Fibroblast of mammary gland (primary cell): ENCODE results near the gene PRPF38B.

Source experiments
- DNase-seq: peaks from one replicate; pipeline ENCODE4 v3.0.0-alpha.2; 2010; ENCODE audit warnings: low read depth
- H3K4me3 ChIP-seq: 2 replicates; pipeline ENCODE4 v1.5.1; 2011; ENCODE audit warnings: low read depth, mild to moderate bottlenecking, low read length, moderate library complexity; ENCODE audit not compliant: control insufficient read depth
- CTCF ChIP-seq: conservative IDR thresholded peaks from 2 replicates; pipeline ENCODE4 v1.5.1; 2011; ENCODE audit warnings: low read depth, low read length, inconsistent platforms; ENCODE audit not compliant: control insufficient read depth, insufficient read depth

Gene PRPF38B

GRCh38 chr1:108732398-108732797 lies 40.3 kb downstream of the PRPF38B start:
- peak; percentile 53 for DNase-seq
- no peak for TF ChIP-seq CTCF
- H3K4me3 ChIP-seq: no peak overlapping the region

- TF ChIP-seq CTCF: no peak
- H3K4me3 ChIP-seq: no peak overlapping the region
- DNase-seq: no peak
These were observed 42.2 kb downstream of the PRPF38B start for GRCh38 chr1:108734171-108734865.

GRCh38 chr1:108742253-108742652 lies 50.1 kb downstream of the PRPF38B start:
- TF ChIP-seq CTCF: no peak
- no peak overlapping the region for H3K4me3 ChIP-seq
- no peak for DNase-seq

GRCh38 chr1:108745980-108746381 lies 53.9 kb downstream of the PRPF38B start:
- no peak overlapping the region for H3K4me3 ChIP-seq
- no peak for TF ChIP-seq CTCF
- no peak for DNase-seq

GRCh38 chr1:108746382-108747170 lies 54.5 kb downstream of the PRPF38B start, which contains the start of gene STXBP3:
Gene STXBP3 (plus strand): TSS chr1:108746674. CDS start chr1:108746738, 64 bp downstream.
- peak; percentile 85 for TF ChIP-seq CTCF
- DNase-seq: peak; percentile 97
- peak within 1 kb of the TSS; percentile 94 for H3K4me3 ChIP-seq

GRCh38 chr1:108747171-108747850 lies 55.2 kb downstream of the PRPF38B start:
- TF ChIP-seq CTCF: no peak
- peak; percentile 85 for DNase-seq
- H3K4me3 ChIP-seq: peak overlapping the region; percentile 94
